ENCODE measurements around the gene TRIM40.
A peak's percentile ranks its signal among the peaks of the same experiment; 100 is the strongest.
"Not testable (repeated sequence)": the region's sequence is repeated elsewhere in the genome, so short reads cannot be mapped to it uniquely, and the experiment has no call there.

Gene TRIM40

DNA sequence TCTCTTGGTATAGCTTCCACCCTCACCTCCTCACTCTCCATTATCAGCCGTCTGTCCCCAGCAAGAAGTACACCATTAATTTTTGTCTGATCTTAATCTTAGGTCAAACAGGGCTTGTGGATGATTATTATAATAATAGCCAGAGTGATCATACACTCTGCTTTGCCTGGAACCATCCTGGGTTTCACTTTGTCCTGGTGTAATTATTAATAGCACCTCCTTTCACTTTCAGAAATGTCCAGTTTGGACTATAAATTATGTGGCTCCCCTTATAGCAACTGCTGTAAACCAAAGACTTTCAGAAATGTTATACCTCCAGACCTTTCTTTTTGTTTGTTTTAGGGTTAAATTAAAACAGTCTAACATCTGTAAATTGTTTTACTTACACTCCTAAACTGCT lies 22.1 kb upstream of the TRIM40 start:
- no peak for DNase-seq (ENCODE audit: low read depth in 3 of 3)

DNA sequence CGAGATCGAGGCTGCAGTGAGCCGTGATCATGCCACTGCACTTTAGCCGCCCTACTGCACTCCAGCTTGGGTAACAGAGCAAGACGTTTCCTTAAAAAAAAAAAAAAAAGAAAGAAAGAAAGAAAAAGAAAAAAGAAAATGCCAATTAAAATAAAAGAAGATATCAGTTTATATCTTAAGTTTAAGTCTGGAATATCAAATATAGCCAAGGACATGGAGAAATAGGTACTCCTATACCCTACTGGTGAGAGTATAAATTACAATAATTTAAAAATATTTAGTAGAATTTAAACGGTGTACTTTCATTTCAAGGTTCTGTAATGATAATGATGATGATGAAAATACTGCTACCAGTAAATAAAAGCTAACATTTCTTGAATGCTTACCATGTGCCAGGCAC lies 19.2 kb upstream of the TRIM40 start:
- DNase-seq (ENCODE audit: low read depth in 3 of 3), result no peak

DNA sequence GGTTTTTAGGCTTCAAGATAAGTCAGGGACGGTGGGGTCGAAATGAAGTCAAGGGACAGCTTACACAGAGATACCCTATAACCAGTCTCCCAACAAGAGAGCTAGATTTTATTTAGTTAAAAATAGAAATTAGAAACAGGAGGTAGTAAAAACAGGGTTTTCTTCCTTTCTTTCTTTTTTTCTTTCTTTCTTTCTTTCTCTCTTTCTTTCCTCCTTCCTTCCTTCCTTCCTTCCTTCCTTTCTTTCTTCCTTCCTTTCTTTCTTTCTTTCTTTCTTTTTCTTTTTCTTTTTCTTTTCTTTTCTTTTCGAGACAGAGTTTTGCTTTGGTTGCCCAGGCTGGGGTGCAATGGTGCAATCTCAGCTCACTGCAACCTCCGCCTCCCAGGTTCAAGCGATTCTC lies 17.2 kb upstream of the TRIM40 start:
- not testable (repeated sequence) for DNase-seq (ENCODE audit: low read depth in 3 of 3)

- no peak for DNase-seq (ENCODE audit: low read depth in 3 of 3)
Observed at GRCh38 chr6:30121446-30122366, 14.2 kb upstream of the TRIM40 start.

DNA sequence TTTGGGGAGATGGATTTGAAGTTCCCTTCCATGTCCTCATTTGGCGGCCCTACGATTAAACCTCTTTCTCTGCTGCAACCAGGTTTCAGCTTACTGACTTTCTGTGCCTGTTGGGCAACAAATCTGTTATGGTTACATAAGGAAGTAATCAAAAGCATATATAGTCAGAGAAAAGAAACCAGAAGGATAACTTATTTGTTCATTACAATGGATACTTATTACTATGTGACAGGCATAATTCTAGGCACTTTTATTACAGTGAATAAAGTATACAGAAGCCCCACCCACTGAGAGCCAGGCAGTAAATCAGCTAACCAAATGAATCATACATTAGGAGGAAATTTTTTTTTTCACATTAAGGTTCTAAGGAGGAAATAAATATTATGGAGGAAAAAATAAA lies 13.4 kb upstream of the TRIM40 start:
- DNase-seq (ENCODE audit: low read depth in 3 of 3), result no peak

DNA sequence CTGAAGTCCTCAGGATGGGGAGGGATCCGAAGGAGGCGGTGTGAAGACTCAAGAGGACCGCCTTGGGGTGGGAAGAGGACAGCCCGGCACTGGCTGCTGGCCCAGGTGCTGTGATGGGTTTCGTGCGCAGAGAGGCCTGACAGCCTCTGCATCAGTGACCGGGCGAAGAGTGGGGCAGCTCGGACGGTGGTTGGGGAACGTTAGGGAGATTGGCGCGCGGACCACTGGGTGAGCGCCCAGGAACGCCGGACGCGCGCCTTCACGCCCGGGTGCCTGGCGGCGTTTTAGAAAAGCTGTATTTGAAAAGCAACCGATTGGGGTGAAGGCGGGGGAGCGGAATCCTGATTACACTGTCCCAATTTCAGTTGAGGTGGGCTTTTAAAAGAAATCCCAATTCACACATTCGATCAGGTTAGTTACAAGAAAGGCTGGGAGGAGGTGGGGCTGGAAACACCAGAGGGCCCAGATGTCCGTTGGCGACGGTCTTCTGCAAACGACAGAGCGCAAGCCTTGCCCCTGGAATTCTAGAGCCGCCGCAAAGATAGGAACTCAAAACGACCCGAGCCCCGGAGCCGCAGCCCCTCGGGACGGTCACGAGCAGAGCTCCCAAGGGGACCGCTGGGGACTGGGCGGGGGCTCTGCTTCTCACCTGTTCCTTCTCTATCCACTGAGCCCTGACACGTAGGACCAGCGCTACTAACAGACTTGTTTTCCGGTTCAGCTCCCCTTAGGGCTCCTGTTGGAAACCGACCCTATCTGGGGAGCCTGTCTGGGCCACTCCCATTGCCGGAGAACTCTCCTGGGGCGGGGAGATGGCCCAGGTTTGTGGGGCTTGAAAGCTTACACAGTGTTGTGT lies 8.5 kb upstream of the TRIM40 start:
- DNase-seq (ENCODE audit: low read depth in 3 of 3), result no peak

GRCh38 chr6:30129265-30130178 lies 6.4 kb upstream of the TRIM40 start:
- no peak for DNase-seq (ENCODE audit: low read depth in 3 of 3)

GRCh38 chr6:30130179-30130679 lies 5.7 kb upstream of the TRIM40 start:
- DNase-seq (ENCODE audit: low read depth in 3 of 3), result no peak

DNA sequence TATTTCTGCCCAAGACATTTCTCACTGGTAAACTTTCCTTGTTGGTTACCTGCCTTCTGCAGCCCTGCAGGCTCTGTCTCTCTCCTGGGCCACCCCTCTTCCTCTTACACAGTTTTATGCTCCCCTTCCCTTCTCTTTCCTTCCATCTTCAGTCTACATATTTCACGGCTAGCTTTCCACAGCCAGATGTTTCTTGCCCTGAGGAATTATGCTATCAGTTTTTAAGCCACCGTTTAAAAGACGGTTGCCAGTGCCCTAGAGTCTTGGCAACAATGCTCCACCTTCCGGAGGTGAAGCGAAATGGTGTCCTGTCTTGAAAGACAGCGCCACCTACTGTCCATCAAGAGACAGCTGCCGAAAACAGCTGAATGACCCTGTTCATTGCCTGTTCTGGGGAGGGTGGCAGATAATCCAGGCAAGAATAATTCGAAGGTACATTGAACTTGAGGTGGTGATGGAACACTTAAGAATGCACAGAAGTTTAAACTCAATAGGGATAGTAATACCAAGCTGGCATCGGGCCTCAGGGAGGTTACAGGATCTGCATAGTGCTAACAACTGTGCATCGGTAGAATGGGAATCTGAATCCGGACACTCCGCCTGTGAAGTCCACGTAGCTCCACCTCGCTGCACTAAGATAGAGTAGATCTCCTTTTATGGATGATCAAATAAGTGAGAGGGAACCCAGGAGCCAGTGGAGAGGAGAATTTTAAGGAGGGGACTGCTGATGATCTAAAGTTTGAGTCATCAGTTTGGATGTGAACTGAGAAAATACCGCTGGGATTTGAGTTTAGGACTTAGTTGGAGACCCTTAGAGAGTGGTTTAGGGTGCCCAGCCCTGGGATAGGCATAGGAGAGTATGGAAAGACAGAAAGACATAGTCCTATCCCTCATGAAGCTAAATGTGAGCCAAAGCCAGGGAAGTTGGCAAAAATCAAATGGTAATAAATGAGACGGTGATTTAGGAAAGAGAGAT lies 4.8 kb upstream of the TRIM40 start:
- peak; percentile 20 to 51 (median 24) for DNase-seq (ENCODE audit: low read depth in 3 of 3)

DNA sequence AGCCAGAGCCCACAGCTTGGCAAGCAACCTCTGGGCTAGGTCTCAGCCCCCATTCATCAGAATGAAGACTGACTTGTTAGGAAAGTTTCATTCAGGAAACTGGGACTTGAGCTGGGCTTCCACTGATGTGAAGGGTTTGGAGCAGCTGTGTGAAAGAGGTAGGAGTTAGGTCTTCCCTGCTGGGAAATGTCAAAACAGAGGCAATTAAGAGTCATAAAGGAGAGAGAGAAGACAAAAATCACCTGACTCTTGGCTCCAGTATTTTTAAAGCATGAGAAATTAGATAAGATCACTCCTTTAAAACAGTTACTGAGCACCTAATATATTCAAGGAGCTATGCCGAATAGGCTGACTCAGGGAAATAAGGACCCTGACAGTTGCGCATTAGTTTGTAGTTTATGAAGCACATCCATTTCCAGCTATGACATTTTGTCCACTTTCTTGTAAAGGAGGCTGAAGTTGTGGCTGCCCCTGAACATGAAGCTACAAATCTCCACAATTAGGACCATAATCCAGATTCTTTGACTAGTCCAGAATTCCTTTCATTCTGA lies 3.9 kb upstream of the TRIM40 start:
- DNase-seq (ENCODE audit: low read depth in 3 of 3), result no peak

DNA sequence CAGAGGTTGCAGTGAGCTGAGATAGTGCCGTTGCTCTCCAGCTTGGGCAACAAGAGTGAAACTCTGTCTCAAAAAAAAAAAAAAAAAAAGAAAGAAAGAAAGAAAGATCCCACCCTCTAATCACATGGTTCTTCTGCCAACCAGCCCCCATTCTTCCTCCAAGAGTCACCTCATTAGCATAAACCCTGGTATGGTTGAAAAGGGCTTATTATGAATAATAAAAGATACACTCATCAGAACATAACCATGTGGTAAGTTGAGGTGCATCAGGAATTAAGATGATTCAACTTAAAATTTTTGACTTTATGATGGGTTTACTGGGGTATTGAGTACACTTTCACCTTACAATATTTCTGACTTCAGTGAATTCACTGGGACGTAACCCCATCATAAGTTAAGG lies 793 bp upstream of the TRIM40 start:
- DNase-seq (ENCODE audit: low read depth in 3 of 3), result no peak

DNA sequence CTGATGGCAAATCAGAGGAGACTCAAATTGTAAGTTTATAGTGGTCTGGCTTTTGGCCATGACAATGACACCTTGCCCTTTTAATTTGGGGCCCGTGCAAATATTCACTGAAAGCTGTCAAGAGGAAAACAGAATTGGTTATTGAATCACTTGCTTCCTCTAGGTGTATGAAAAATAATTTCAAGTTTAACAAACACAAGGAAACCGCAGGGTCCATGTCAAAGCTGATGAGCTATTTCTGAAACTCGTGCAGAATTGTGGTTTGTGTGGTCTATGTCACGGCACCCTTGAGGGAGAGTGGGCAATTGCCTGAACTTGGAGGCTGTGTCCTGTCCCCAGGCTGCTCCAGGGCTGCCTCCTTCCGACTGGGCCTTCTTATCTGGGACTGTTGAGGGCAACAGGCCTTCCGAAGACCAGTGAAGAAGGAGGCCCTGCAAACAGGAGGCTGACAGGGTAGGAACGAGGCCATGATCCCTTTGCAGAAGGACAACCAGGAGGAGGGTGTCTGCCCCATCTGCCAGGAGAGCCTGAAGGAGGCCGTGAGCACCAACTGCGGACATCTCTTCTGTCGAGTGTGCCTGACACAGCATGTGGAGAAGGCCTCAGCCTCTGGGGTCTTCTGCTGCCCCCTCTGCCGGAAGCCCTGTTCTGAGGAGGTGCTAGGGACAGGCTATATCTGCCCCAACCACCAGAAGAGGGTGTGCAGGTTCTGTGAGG lies 788 bp downstream of the TRIM40 start:
- no peak for DNase-seq (ENCODE audit: low read depth in 3 of 3)

DNA sequence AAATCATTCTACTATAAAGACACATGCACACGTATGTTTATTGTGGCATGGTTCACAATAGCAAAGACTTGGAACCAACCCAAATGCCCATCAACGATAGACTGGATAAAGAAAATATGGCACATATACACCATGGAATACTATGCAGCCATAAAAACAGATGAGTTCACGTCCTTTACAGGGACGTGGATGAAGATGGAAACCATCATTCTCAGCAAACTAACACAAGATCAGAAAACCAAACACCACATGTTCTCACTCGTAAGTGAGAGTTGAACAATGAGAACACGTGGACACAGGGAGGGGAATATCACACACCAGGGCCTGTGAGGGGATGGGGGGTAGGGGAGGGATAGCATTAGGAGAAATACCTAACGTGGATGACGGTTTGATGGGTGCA lies 4.3 kb downstream of the TRIM40 start:
- not testable (repeated sequence) for DNase-seq (ENCODE audit: low read depth in 3 of 3)

DNA sequence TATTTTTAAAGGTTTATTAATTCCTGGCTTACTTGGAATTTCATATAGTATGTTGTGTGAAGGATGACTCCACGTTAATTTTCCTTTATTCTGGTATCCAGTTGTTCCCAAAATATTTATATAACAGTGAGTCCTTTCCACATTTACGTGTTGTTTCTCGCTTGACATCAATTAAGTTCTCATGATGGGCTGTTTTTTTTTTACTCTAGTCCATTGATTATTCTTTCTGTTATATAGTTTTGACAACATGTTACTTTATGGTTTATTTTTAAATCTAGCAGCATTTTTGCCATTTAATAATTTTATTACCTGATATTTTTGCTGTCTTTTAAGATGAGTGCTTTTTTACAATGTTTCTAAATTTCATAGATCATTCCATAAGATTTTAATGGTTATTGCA lies 6.7 kb downstream of the TRIM40 start:
- DNase-seq (ENCODE audit: low read depth in 3 of 3), result no peak

GRCh38 chr6:30143780-30144179 lies 7.8 kb downstream of the TRIM40 start:
- no peak for DNase-seq (ENCODE audit: low read depth in 3 of 3)

- no peak for DNase-seq (ENCODE audit: low read depth in 3 of 3)
Observed at GRCh38 chr6:30144811-30145210, 8.9 kb downstream of the TRIM40 start.

DNA sequence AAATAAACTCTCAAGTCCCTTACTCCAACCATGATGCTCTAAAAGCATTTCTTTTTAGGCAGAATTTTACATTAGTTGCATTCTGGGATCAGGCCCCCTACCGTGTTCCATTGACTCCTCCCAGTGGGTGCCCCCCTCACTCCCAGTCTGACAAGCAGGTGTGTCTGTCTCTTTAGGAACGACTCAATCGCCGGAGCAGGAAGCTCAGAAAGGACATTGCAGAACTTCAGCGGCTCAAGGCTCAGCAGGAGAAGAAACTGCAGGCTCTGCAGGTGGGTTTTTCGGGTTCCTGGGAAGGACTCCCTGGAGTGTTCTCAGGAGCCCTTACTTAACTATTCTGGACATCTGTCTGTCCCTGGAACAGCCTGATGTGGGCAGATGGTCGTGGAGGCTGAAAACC lies 9.9 kb downstream of the TRIM40 start:
- DNase-seq (ENCODE audit: low read depth in 3 of 3), result no peak

DNA sequence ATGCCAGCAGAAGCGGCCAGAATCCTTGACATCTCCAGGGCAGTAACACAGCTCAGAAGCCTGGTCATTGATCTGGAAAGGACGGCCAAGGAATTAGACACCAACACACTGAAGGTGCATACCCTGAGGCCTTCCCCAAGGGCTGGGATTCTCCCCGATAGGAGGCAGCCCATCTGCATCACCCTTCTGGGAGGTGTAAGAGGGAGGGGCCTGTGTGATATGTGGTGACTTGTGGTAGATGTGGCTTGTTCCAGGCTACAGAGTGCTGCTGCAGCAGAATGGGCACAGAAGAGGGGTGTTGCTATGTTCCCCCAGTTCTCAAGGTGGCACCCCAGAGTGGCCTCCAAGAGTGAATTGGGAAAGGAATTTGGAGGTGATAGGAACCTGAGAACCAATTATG lies 11.2 kb downstream of the TRIM40 start:
- DNase-seq (ENCODE audit: low read depth in 3 of 3), result no peak

DNA sequence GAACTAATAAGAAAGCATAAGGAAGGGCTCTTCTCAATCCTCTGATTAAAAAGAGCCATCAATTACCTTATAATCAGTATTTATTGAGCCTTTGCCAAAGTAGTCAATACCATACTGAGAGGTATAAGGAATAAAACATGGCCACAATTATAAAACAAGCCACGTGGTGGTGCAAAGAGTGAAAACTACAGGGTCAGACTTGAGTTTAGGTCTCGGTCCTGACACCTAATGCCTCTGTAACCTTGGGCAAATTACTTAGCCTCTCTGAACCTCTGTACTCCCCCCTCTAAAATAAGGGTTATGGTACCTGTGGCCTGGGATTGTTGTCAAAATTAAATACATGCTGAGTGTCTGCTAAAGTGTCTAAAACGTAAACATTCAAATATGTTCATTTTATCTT lies 13.3 kb downstream of the TRIM40 start:
- no peak for DNase-seq (ENCODE audit: low read depth in 3 of 3)

All from stimulated activated CD4-positive, alpha-beta T cell treated with anti-CD3 and anti-CD28 coated beads, TNF-alpha, amount 100 ng/mL, for 4 hours (primary cell).